ENCODE data around the gene CPNE9. TPM values are rescaled to one million over a fixed set of nuclear protein-coding genes. Genes with fewer than 3 reads are reported as not detected.

Gene CPNE9
- total RNA-seq, 1 experiment from 2014 or later: 3.5 TPM

DNA sequence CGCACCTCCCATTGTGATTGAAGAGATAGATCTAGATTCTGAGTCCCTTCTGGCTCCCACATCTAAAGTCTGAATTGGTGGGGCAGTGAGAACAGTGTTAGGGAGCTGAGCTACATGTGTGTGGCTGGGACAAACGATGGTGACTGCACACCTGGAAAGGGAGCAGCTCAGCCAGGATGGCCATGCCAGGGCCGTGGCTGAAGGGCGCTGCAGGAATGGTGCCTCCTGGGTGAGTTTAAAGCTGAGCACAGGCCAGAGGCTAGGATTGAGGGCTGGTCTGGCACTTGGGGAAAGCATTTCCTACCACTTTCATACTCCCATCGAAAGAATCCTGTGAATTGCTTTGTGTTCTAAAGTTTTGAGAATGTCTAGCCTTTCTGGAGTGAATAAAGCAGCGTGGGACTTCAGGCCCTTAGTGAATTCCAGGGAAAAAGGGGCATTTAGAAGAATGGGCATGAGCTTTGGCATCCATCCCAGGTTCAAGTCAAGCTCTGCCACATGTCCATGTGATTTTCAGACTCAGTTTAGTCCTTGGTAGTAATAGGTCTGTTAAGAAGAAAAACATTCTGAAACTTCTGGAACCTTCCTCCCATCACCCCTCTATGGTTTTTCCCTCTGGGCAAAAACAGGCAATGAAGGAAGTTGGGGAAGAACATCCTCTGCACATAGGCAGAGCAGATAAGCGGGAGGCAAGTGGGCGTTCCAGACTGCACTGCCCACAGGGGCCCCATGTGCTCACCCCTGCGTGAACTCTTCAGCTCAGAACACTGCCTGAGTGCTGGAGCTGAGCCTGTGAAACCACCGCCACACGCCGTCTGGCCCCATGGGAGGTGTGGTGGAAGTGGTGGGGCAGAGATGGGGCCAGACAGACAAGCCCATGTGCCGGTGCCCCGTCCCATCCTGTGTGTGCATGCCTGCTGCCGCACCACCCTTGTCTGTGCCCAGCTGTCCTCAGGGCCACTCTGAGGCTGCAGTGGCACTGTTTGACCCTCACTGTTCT, 12.9 kb upstream of the CPNE9 start:
- Histone ChIP-seq H3T11ph (ENCODE audit: low read length) (no peak overlapping the region), H2BK5ac (ENCODE audit: insufficient read length, low read length) (no peak overlapping the region), H3K9me3 (ENCODE audit: control insufficient read depth, low read depth, low read length) (no peaks in the 10 kb centered on the region), H2BK12ac (ENCODE audit: insufficient read length, low read depth, low read length) (no peak overlapping the region), H3K18ac (ENCODE audit: insufficient read length, low read depth, low read length) (no peak overlapping the region), H3K27ac (ENCODE audit: insufficient read length, low read depth, low read length) (no peak overlapping the region), H4K8ac (replicated peaks; ENCODE audit: insufficient read length, low read depth, low read length) (no peak overlapping the region), H3K79me2 (ENCODE audit: insufficient read depth, low read length) (no peaks in the 10 kb centered on the region), H2BK120ac (ENCODE audit: low read depth, low read length, poor library complexity, severe bottlenecking) (no peak overlapping the region), H3K4ac (ENCODE audit: low read depth, low read length) (no peak overlapping the region), H4K5ac (ENCODE audit: insufficient read length, low read depth, low read length) (no peak overlapping the region), H2BK15ac (ENCODE audit: low read depth, low read length) (no peak overlapping the region), H3K56ac (ENCODE audit: insufficient read length, low read depth, low read length) (no peak overlapping the region), H3K27me3 (ENCODE audit: insufficient read depth, low read length) (no peaks in the 10 kb centered on the region), H3K23ac (ENCODE audit: insufficient read length, low read depth, low read length) (no peak overlapping the region), H2BK20ac (ENCODE audit: low read depth, low read length, poor library complexity, severe bottlenecking) (no peak overlapping the region), H4K20me1 (ENCODE audit: control insufficient read depth, insufficient read depth, insufficient read length) (no peaks in the 10 kb centered on the region), H3K23me2 (ENCODE audit: insufficient read length, low read depth, low read length, poor library complexity, severe bottlenecking) (no peaks in the 10 kb centered on the region), H3K4me1 (ENCODE audit: insufficient read depth, low read length) (no peaks in the 10 kb centered on the region), H4K91ac (ENCODE audit: insufficient read length, low read depth, low read length) (no peak overlapping the region), H3K9ac (ENCODE audit: extremely low read depth, insufficient read length, low read length) (no peak overlapping the region), H3K79me1 (ENCODE audit: insufficient read depth, low read depth, low read length, poor library complexity, severe bottlenecking) (no peaks in the 10 kb centered on the region), H2AFZ (ENCODE audit: low read length) (no peak overlapping the region), H3K14ac (ENCODE audit: insufficient read depth, low read length) (no peak overlapping the region), H3K4me2 (ENCODE audit: insufficient read depth, insufficient read length, low read length) (no peak overlapping the region), H2AK5ac (ENCODE audit: insufficient read length, low read length) (no peak overlapping the region)
- DNase-seq: no peak
- peaks cover 9 to 55% (median 29%) of the 10 kb centered on the region in 3 experiments; a peak in 6 of 7 replicates for H3K36me3 Mint-ChIP-seq (ENCODE audit: insufficient read depth in 1 of 3, low read depth in 3 of 3)
- H3K27ac Mint-ChIP-seq: no peak overlapping the region
- no CpG with 5 or more reads among the region's 15 CpGs for WGBS (ENCODE audit: extremely low coverage, insufficient read length, low lambda C conversion rate)
- H3K4me3 Mint-ChIP-seq: no peak overlapping the region
- H3K27me3 Mint-ChIP-seq (ENCODE audit: low read depth): no peaks in the 10 kb centered on the region; the same call in 1 of the 2 replicates
- TF ChIP-seq, protein P1, sequence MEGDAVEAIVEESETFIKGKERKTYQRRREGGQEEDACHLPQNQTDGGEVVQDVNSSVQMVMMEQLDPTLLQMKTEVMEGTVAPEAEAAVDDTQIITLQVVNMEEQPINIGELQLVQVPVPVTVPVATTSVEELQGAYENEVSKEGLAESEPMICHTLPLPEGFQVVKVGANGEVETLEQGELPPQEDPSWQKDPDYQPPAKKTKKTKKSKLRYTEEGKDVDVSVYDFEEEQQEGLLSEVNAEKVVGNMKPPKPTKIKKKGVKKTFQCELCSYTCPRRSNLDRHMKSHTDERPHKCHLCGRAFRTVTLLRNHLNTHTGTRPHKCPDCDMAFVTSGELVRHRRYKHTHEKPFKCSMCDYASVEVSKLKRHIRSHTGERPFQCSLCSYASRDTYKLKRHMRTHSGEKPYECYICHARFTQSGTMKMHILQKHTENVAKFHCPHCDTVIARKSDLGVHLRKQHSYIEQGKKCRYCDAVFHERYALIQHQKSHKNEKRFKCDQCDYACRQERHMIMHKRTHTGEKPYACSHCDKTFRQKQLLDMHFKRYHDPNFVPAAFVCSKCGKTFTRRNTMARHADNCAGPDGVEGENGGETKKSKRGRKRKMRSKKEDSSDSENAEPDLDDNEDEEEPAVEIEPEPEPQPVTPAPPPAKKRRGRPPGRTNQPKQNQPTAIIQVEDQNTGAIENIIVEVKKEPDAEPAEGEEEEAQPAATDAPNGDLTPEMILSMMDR (conservative IDR thresholded peaks at IDR 0.05): no peak
- no peaks in the 10 kb centered on the region; a peak in 1 of 4 replicates for H3K4me1 Mint-ChIP-seq
- no peaks in the 10 kb centered on the region for H3K9me3 Mint-ChIP-seq

Measured in H9 (cell line).